GM18526 (cell line): ENCODE measurements around the gene RARRES2.

Source experiments
- POLR2A ChIP-seq: IDR thresholded peaks from 3 replicates; pipeline ENCODE4 v1.6.1; 2011; ENCODE audit not compliant: insufficient read length; ENCODE audit errors: extremely low read depth

Gene RARRES2

DNA sequence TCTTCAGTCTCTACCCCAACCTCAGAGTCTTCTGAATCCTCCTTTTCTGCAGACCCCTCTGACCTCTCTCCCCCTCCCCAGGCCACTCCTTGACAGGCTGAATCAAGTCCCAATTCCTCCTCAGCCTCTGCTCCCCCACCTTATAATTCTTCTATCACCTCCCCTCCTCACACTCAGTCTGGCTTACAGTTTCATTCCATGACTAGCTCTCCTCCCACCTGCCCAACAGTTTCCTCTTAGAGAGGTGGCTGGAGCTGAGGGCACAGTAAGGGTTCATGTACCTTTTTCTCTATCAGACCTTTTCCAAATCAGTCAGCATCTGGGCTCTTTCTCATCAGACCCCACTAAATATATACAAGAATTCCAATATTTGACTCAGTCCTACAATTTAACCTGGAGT, 32.9 kb downstream of the RARRES2 start:
- TF ChIP-seq POLR2A = no peak

GRCh38 chr7:150307904-150308303, 33.5 kb downstream of the RARRES2 start:
- TF ChIP-seq POLR2A = no peak

DNA sequence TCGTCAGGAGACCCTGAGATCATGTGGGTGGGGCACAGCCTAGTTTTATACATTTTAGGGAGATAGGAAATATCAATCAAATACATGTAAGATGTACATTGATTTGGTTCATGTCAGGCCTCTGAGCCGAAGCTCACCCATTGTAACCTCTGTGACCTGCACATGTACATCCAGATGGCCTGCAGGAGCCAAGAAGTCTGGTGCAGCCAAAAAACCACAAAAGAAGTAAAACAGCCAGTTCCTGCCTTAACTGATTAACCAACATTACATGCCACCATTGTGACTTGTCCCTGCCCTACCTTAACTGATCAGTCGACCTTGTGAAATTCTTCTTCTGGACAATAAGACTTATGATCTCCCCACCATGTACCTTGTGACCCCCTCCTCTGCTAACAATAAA, 34.3 kb downstream of the RARRES2 start:
- TF ChIP-seq POLR2A = no peak
